CD4-positive, alpha-beta T cell treated with Interleukin-21 for 1 hour (primary cell): ENCODE data around the gene CHIC2.

Source experiments
- DNase-seq: peaks from one replicate; pipeline ENCODE4 v3.0.0-alpha.2; 2020

CHIC2 gene

GRCh38 chr4:53997898-53998297 lies 66.5 kb downstream of the CHIC2 start:
- DNase-seq, result no peak

- no peak for DNase-seq
These were observed 69.9 kb downstream of the CHIC2 start for GRCh38 chr4:53994382-53995102.

GRCh38 chr4:53992785-53993184 lies 71.6 kb downstream of the CHIC2 start:
- no peak for DNase-seq

GRCh38 chr4:53991821-53992220 lies 72.6 kb downstream of the CHIC2 start:
- DNase-seq, result no peak

DNA sequence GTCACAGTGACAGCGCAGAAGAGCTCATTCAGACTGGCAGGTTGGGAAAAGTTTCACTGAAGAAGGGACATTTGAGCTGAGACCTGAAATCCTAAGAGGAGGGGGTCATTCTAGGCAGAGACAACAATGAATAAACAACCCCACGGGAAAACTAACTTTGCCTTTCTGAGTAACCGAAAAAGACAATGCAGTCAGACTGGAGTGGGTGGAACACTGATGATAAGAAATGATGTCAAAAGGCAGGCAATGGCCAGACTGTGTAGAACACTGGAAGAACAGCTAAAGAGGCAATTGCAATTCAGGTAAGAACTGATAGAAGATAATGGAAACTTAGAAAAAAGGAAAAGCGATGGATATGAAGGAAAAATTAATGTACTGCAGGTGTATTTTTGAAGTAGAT lies 73.8 kb downstream of the CHIC2 start:
- no peak for DNase-seq

DNA sequence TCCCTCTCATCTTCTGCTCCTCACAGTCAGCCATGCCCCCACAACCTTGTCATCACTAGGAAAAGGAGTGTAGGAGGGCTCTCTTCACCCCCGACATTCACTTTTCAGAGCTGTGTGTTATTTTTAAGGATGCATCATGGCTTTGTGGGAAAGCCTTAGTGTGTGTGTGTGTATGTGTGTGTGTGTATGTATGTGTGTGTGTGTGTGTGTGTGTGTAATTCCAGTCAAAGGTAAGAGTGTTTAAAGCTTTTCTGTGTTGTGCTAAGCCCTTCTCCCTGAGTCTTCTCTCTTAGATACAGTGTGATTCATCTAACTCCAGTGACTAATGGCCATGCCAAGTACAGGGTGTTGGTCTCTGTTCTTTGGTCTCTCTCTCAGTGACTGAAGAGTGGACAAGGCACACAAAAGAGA lies 76.6 kb downstream of the CHIC2 start:
- DNase-seq, result no peak

- no peak for DNase-seq
These were observed 78.3 kb downstream of the CHIC2 start for GRCh38 chr4:53986062-53986461.

GRCh38 chr4:53981567-53981966 lies 82.8 kb downstream of the CHIC2 start:
- DNase-seq, result no peak

- DNase-seq, result no peak
These were observed 83.3 kb downstream of the CHIC2 start for GRCh38 chr4:53981066-53981465.

DNA sequence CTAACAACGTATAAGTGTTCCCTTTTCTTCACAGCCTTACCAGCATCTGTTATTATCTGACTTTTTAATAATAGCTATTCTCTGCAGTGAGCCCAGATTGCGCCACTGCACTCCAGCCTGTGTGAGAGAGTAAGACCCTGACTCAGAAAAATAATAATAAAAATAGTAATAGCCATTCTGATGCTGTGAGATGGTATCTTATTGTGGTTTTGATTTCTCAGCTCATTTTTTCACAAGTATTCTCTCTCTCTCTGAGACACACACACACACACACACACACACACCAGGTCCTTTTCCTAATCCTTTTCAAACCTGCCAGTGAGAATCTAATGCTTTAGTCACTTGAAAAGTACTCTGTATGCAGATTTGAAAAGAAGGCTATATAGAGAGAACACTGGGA lies 89.8 kb downstream of the CHIC2 start:
- no peak for DNase-seq

GRCh38 chr4:53967986-53968385 lies 96.4 kb downstream of the CHIC2 start:
- DNase-seq, result no peak

GRCh38 chr4:53963781-53964180 lies 100.6 kb downstream of the CHIC2 start:
- no peak for DNase-seq

- DNase-seq, result no peak
These were observed 101.1 kb downstream of the CHIC2 start for GRCh38 chr4:53963336-53963735.

DNA sequence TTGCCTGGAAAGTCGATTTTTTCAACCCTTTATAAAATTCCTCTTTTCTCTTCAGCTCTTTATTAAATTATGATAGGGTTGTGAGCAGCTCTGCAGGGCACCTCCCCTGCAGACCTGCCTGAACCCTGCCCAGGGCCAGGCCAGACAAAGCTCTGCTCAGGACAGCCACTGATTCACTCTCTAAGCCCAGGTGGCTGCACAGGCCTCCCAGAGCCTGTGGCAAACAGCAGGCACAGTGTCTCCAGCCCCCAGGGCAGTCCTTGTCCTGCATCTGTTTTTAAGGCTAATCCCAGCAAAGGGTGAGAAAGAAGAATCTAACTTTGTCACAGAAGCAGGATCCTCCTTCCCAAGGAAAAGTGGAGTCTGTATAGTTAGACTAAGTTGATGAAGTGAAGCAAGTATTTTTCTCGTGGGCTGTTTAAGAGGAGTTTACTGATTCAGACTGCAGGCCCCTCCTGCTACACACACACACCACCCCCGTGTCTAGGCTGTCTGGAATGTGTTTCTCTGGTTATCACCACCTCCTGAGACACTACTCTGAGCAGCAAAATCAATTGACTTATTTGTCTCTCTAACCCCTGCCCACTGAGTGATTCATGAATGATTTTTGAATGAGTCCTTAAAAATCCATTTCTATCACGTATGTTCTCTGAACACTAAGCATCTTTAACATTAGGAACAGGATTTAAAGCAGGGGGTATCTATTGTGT lies 101.7 kb downstream of the CHIC2 start:
- DNase-seq, result no peak

DNA sequence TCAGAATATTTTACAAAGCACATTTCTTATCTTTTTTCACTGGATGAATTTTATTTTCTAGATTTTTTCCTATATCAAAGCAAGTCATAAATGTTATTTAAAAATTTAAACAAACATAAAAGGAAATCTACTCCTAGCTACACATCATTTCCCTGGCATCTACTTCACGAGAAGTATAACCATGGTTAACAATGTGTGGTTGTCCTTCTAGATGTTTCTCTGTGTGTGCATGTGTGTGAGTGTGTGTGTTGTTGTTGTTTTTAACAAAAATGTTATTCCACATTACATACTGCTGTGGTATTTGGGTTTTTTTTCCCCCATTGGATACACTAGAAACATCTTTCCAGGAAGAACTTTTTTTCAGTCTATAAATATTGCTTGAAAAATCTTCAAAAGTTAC lies 103.1 kb downstream of the CHIC2 start:
- no peak for DNase-seq

DNA sequence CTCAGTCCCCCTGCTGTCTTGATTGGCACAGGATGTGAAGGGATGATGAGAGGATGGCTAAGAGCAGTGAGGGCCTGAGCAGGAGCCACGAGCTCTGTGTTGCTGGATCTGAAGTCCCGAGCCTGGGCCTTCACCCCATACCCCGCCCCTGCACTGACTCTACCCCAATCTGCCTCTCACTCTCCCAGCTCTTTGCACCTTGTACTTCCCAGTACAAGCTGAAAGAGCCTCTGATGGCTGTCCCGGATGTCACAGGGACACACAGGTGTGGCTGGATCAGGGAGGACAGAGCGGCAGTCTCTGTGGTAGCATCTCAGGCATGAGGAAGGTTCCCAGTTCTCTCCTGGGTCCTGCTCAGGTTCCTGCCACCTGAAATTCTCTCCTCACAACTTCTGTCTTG lies 103.6 kb downstream of the CHIC2 start:
- DNase-seq, result no peak
